Measurements from ENCODE around the gene TRIM17. TPM values are rescaled to one million over a fixed set of nuclear protein-coding genes. Genes with fewer than 3 reads are reported as not detected.
A peak's percentile ranks its signal among the peaks of the same experiment; 100 is the strongest.

The TRIM17 gene
- total and polyA plus RNA-seq, 2 of the 13 experiments (the other 11 are each of a cell fraction or from before 2014, with no cell fraction given) = 0.32 to 0.64 TPM

GRCh38 chr1:228367798-228368791 is 48.6 kb downstream of the TRIM17 start (continued):
- TF ChIP-seq BCL3 (CRISPR knock-in tag; IDR thresholded peaks at IDR 0.05) (no peak), DDIT3 (CRISPR knock-in tag; IDR thresholded peaks at IDR 0.05) (no peak), ZBTB7A (CRISPR knock-in tag; IDR thresholded peaks at IDR 0.05) (no peak), KLF11 (CRISPR knock-in tag; IDR thresholded peaks at IDR 0.05) (no peak), CHD2 (IDR thresholded peaks at IDR 0.05; ENCODE audit: low read depth, low read length) (no peak), MATR3 (CRISPR knock-in tag; IDR thresholded peaks at IDR 0.05) (no peak), ZNF672 (CRISPR knock-in tag; IDR thresholded peaks at IDR 0.05) (no peak), ZBTB39 (CRISPR knock-in tag; IDR thresholded peaks at IDR 0.05) (peak; percentile 30; the same call in 1 of the 2 replicates), HOMEZ (CRISPR knock-in tag; IDR thresholded peaks at IDR 0.05; ENCODE audit: low read depth) (no peak), KDM5A (IDR thresholded peaks at IDR 0.05; ENCODE audit: borderline replicate concordance, low read length) (no peak), ZNF224 (CRISPR knock-in tag; IDR thresholded peaks at IDR 0.05) (no peak), SP4 (CRISPR knock-in tag; IDR thresholded peaks at IDR 0.05) (no peak), ZBTB43 (CRISPR knock-in tag; conservative IDR thresholded peaks at IDR 0.05) (no peak), MED8 (CRISPR knock-in tag; IDR thresholded peaks at IDR 0.05; ENCODE audit: insufficient replicate concordance) (no peak), ZNF205 (CRISPR knock-in tag; IDR thresholded peaks at IDR 0.05) (peak; percentile 75), ASH2L (IDR thresholded peaks at IDR 0.05; ENCODE audit: insufficient read length, low read depth, low read length) (peak; percentile 20), ARHGAP35 (CRISPR knock-in tag; IDR thresholded peaks at IDR 0.05; ENCODE audit: borderline replicate concordance) (no peak), NCOA2 (CRISPR knock-in tag; IDR thresholded peaks at IDR 0.05) (no peak), RAD21 (CRISPR knock-in tag; IDR thresholded peaks at IDR 0.05) (no peak), ZNF101 (CRISPR knock-in tag; IDR thresholded peaks at IDR 0.05; ENCODE audit: borderline replicate concordance, low read depth) (no peak), GATA4 (IDR thresholded peaks at IDR 0.05; ENCODE audit: borderline replicate concordance, low read depth) (no peak), RXRA (CRISPR knock-in tag; IDR thresholded peaks at IDR 0.05) (peak; percentile 57; the same call in 1 of the 2 replicates), HMGA1 (CRISPR knock-in tag; conservative IDR thresholded peaks at IDR 0.05) (no peak), ELF4 (CRISPR knock-in tag; IDR thresholded peaks at IDR 0.05; ENCODE audit: borderline replicate concordance) (no peak)
